Stimulated activated CD4-positive, alpha-beta T cell treated with anti-CD3 and anti-CD28 coated beads, TNF-alpha, amount 100 ng/mL, for 48 hours (primary cell): Measurements from ENCODE around the gene NNMT.

Source experiments
- DNase-seq, 3 donors: peaks; one replicate each; pipeline ENCODE4 v3.0.0-alpha.2; 2020; ENCODE audit warnings: low read depth in 3 of 3

The NNMT gene

GRCh38 chr11:114263513-114264170 lies 32.6 kb upstream of the NNMT start:
- DNase-seq = no peak

- no peak for DNase-seq
These were observed 31.8 kb upstream of the NNMT start for GRCh38 chr11:114264381-114264780.

- no peak for DNase-seq
These were observed 30.9 kb upstream of the NNMT start for GRCh38 chr11:114265122-114265878.

- DNase-seq = no peak
These were observed 26.7 kb upstream of the NNMT start for GRCh38 chr11:114269498-114269897.

GRCh38 chr11:114270531-114271270 lies 25.5 kb upstream of the NNMT start:
- no peak for DNase-seq

- no peak for DNase-seq
These were observed 24.9 kb upstream of the NNMT start for GRCh38 chr11:114271316-114271715.

- DNase-seq = no peak
These were observed 23.9 kb upstream of the NNMT start for GRCh38 chr11:114272311-114272710.

GRCh38 chr11:114273071-114273470 lies 23.1 kb upstream of the NNMT start:
- no peak for DNase-seq

- DNase-seq = no peak
These were observed 22.1 kb upstream of the NNMT start for GRCh38 chr11:114273890-114274635.

DNA sequence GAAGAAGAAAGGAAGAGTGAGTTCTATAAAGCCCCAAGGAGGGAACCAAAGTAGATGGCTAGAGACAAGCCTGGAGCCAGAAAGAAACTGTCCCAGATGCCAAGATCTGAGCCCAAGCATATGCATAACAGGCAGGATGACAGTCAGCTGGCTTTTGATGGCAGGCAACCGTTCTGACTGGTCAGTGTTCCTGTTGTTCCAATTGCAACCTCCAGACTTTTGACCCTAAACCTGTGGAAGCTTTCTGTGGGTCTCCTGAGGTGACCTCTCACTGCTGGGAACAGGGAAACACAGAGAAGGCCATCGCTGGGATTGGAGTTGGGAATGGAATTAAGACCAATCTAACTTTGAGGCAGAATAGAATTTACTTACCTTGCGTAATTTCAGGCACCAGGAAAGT lies 21.6 kb upstream of the NNMT start:
- no peak for DNase-seq

- no peak for DNase-seq
These were observed 20.9 kb upstream of the NNMT start for GRCh38 chr11:114275280-114275679.

DNA sequence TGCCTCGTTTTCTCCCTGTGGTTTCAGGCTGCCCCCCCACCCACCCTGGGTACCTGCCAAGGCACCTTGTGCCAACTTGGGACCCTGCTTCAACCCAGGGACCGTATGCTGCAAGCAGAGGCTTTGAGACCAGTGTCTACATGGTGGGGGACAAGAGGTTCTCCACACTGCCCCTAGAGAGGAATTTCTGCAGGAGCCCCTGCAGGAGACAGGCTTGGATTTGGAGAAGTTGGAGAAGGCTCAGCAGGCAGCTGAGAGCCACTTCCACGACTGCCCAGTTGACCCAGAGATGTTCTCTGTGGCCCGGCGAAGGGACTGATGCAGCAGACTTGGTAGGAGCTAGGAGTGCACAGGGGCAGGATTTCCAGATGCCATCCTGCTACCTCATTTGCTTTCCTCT lies 20.1 kb upstream of the NNMT start:
- no peak for DNase-seq

DNA sequence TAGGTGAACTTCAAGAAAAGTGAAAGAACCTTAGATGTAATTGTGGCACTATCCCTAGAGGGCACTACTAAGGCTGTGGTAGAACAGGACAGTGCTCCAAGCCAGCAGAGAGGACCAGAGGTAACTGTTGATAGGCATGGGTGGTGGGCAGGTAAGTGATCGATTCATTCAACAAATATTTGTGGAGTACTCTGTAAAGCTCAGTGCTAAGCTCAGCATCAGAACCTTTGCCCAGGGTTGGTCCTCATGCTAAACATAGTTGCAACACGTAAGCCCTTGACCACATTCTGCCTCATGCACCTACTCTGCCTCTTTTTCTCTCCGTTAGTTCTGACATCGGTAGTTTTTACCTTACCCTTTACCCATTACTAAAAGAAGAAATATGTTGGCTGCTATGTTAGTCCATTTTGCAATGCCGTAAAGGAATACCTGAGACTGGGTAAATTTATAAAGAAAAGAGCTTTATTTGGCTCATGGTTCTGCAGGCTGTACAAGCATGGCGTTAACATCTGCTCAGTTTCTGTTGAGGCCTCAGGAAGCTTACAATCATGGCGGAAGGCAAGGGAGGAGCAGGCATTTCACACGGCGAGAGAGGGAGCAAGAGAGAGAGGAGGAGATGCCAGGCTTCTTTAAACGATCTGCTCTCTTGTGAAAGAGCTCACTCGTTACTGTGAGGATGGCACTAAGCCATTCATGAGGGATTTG lies 18.4 kb upstream of the NNMT start:
- DNase-seq = no peak

GRCh38 chr11:114278342-114279065 lies 17.7 kb upstream of the NNMT start:
- no peak for DNase-seq

- DNase-seq = no peak
These were observed 16.2 kb upstream of the NNMT start for GRCh38 chr11:114279792-114280546.

GRCh38 chr11:114280696-114281095 lies 15.5 kb upstream of the NNMT start:
- no peak for DNase-seq

GRCh38 chr11:114281388-114281956 lies 14.7 kb upstream of the NNMT start:
- no peak for DNase-seq

DNA sequence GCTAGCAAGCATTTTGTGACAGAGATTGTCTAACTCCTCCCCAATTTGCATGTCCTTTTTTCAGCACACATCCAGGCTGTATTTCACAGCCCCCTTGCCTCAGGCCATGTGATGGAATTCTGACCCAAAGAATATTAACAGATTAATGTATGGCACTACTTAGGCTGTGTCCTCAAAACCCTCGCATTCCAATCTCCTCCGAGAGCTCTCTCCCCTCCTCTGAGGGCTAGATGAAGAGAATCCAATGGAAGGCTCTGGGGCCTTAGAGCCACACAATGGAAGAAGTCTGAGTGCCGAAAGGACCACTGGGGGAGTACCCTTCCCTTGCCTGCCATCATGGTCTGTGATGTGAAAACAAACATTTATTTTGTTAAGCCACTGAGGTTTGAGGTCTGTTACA lies 13.7 kb upstream of the NNMT start:
- no peak for DNase-seq

GRCh38 chr11:114283422-114283821 lies 12.8 kb upstream of the NNMT start:
- DNase-seq = no peak

DNA sequence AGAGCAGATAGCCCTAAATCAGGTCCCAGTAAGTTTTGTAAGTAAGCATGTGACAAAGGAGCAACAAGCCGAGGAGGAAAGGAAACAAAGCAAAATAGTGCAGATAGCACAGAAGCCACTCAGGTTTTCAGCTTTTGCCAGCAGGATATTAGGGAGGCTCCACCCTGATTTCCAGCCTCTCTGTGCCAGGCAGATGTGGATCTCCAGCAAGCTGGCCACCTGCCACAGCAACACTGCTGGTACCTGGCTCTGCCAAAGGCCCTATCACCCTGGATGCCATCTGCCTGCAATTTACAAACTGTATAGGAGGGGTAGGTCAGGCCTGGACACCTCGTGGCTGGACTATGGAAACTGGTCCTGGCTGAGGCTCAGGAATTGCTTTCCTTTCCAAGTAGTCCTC lies 12.2 kb upstream of the NNMT start:
- DNase-seq = no peak
